Fibroblast of skin of back (primary cell): ENCODE data around the gene SEC24A. TPM values are rescaled to one million over a fixed set of nuclear protein-coding genes. Genes with fewer than 3 reads are reported as not detected.
"Not testable (repeated sequence)": the region's sequence is repeated elsewhere in the genome, so short reads cannot be mapped to it uniquely, and the experiment has no call there.

Source experiments
- DNase-seq: peaks from one replicate; pipeline ENCODE4 v3.0.0-alpha.2; 2013
- polyA plus RNA-seq, 2 experiments: library from polyadenylated mRNA; unstranded; fragments of 120-200 nt; gene quantifications; one replicate each; pipeline ENCODE4 v1.2.1, GENCODE V29; 2013; ENCODE audit not compliant: insufficient read length in 2 of 2

Gene SEC24A
- 31.3 TPM for polyA plus RNA-seq (2013, experiment 1 of 2; ENCODE audit: insufficient read length)
- 41.3 TPM for polyA plus RNA-seq (2013, experiment 2 of 2; ENCODE audit: insufficient read length)

DNA sequence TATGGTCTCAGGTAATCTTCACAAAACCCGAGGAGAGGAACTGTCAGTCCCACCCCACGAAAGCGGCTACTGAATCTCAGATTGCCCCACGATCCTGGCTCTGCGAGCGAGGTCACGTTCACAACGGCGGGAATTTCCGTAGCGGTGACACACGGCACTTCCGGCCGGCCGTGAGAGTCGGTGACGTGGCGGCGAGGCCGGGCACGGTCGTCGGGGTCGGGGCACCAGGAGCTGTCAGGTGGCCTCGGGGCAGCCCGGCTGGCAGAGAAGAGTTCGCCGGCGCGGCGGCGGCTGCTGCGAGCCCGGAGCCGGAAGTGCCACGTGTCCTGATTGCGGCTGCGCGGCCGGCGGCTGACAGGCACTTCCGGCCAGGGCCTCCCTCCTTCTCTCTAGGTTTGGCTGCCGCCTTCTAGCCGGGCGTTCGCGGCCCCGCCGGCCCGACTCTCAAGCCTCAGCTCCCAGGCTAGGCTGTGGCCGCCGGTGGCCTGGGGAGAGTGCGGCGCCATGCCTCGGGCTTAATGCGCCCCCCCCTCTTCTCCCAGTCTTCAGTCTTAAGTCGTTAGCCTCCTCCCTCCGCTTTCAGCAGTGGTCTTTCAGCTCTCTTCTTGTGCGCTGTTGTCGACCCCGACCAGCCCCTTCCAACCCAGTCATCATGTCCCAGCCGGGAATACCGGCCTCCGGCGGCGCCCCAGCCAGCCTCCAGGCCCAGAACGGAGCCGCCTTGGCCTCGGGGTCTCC lies at the start of gene SEC24A:
SEC24A (plus strand) TSS at position 361 of the 738 bp plus-strand sequence; CDS start at position 653, 292 bp downstream.
- DNase-seq, result peak; percentile 92

DNA sequence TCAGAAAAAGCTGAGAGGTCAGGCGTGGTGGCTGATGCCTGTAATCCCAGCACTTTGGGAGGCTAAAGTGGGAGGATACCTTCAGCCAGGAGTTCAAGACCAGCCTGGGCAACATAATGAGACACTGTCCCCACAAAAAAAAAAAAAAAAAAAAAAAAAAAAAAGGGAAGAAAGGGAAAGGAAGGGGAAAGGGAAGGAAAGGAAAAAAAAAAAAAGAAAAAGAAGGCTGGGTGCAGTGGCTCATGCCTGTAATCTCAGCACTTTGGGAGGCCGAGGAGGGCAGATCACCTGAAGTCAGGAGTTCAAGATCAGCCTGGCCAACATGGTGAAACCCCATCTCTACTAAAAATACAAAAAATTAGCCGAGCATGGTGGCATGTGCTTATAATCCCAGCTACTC lies 48.8 kb upstream of the SEC24A start:
- DNase-seq, result not testable (repeated sequence)

DNA sequence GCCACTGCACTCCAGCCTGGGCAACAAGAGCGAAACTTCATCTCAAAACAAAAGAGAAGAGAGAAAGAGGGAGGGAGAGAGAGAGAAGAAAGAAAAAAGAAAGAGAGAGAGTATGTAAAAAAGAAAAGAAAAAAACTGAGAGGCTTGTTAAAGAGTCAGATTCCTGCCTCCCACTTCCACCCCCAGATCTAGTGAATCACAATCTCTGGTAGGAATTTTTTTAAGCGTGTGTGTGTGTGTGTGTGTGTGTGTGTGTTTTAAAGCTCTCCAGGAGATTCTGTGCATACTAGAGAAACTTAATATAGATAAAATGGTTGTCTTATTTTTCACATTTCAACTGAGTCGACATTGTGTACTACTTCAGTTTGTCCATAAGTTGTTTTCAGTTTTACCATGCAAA lies 48.0 kb upstream of the SEC24A start:
- DNase-seq, result peak; percentile 61

DNA sequence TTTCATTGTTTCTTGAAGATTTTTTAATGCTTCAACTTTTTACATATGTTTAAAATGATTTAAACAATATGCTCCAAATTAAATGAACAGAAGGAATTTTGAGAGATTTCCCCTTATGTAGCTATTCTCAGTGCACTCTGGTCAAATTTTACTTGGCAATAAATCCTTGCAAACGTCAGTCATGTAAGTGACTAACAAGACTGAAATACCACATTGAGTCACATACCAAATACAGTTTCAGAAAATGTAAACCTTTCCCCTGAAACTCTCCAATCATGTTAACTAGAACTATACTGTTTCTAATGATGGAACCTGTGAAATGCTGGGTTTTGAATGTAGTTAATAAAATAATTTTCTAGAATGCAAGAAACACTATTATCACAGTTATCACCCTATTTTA lies 45.5 kb upstream of the SEC24A start:
- DNase-seq, result peak; percentile 60

DNA sequence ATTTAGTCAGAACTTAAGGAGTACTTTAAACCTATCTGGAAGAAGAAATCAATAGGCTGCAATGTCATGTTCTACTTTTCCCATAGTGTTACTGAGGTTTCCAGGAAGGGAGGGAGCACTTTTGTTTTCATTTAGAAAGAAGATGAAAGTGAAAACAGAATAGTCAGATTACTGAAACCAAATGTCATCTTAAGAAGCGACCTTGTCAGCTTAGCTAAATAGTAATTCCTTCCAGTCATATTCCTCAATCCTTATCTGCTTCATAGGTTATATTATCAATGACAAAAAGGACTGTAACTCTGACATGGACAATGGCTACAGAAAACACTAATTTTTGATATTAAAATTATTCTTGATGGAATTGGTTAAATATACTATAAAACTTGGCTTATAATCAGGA lies 43.7 kb upstream of the SEC24A start:
- DNase-seq, result no peak

DNA sequence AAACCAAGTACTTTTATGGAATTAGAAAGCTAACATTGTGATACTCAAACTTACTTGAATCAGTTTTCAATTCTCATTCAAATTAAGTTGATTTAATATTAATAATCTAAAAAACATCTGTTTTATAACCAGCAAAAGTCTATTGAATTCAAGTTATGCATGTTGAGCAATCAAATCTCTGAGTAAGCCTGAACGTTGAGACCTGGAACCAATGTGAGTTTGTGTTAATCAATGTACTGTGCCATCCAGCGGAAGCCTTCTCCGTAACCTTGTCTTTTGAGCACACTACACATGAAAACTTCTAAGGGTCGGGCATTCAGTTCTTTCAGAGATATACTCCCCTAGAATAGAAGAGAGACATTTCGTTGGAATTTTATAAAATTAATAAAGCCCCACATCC lies 41.9 kb upstream of the SEC24A start:
- DNase-seq, result no peak

DNA sequence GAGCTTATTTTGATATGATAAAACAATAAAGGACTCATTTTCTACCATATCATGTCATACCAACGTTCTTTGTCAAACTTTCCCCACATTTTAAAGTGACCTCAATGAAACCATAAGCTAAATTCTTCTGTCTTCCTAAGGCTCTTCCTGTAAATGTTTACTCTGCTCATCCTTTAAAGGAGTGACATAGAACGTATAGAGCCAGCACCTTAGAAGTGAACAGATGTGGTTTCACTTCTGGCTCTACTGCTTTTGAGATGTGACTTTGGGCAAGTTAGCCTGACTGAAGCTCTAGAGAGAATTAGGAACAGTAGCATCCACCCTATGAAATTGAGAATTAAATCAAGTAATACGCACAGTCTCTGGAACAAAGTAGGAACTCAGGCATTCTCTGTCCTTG lies 40.0 kb upstream of the SEC24A start:
- no peak for DNase-seq

DNA sequence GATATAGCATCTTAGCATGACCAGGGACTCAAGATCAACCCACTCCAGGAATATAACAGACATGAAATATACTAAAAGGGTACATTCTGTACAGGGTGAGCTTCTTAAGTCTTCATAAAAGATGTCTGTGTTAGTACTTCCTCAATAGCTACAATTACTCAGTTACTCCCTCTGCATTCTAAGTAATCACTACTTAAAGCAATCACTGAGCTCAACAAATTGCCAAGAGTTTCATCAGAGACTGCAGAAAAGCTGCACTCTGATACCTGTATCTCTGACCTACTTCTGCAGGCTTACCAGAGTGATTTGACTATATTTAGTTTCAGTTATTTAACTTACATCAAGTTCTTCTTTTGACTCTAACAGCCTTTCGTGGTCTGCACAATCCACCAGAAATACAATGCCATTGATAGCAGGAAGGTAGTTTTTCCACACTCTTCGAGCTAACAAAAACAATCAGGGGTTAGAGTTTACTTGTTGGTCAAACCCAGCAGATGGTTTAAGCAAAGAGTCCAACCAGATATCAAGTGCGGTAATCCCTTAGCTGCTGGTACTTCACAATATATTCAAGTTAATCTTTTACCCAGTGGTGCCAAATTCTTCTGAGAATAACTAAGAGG lies 39.2 kb upstream of the SEC24A start:
- no peak for DNase-seq

DNA sequence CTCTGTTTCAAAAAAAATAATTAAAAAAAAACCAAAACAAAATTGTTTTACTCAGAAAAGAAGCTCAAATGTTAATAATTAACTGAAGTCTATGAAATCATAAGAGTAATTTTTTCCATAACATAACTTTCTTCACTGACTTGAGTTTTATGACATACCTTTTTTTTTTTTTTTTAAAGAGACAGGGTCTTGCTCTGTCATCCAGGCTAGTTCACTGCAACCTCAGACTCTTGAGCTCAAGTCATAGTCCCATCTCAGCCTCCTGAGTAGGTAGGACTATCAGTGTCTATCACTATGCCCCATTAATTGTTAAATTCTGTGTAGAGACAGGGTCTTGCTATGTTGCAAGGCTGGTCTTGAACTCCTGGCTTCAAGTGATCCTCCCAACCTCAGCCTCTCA lies 37.9 kb upstream of the SEC24A start:
- DNase-seq, result no peak

DNA sequence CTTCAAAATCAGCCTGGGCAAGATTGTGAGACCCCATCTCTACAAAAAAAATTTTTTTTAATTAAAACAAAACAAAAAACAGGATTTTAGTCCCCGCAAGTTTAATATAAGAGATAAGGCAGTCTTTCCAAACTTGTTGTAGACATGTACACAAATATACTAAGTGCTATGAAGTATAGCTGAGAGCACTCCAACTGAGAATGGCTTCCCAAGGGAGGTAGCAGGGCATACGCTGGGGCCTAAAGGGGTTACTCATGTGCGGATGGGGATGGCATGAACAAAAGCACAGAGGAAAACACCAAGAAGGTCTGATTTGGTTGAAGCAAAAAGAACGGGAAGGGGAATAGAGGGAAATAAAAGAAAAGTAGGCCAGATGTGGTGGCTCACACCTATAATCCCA lies 37.1 kb upstream of the SEC24A start:
- no peak for DNase-seq

DNA sequence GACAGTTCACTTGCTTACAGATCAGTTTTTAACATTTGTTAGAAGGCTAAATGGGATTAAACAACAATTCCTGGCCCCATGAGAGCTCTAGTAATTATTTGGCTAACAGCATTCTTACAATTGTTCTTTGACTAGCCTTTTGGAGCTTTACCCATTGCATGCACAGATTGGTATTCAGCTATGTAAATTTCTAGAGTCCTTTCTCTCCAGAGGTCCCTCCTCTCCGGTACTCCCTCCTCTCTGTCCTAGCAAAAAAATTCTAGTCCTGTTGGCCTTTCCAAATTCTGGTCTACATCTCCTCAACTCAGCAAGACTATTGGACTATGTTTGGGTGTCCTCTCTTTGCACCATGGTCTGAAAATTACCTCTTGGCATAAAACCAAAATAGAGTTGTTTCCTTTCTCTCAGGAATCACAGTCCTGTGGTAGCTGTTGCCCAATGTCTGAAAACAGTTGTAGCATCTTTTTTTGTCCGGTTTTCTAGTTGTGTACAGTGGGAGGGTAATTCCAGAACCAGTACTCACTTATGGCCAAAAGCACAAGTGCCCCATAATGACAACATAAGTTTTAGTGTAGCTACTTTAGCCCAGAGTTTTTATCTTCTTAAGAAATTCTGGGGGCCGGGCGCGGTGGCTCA lies 34.0 kb upstream of the SEC24A start:
- DNase-seq, result no peak

DNA sequence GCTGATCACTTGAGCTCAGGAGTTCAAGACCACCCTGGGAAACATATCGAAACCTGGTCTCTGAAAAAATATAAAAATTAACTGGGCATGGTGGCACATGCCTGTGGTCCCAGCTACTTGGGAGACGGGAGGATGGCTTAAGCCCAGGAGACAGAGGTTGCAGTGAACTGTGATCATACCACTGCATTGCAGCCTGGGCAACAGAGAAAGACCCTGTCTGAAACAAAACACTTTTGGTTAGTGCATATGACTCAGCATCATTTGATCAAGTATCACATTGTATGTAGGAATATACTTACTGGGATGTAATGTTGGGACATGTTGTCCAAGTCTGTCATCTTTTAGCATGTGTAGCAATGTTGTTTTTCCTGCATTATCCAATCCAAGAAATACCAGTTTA lies 28.0 kb upstream of the SEC24A start:
- DNase-seq, result no peak

DNA sequence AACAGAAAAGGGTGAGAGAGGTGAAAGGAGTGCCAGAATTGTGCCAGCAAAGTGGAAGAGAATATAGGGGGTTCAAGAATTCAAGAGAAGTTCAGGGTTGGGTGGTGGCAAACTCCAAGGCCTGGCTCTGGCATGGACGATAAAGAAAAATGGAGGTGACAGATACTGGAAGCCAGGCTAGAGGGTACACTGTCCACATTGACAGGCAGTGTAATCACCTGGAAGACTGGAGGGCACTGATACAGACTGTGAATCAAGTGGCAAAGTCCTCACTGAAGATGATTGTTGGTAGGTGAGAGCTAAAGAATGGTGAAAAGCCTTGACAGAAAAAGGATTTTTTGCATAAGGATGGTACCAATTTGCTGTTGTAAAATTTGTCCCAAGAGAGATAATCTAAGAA lies 23.0 kb upstream of the SEC24A start:
- no peak for DNase-seq

DNA sequence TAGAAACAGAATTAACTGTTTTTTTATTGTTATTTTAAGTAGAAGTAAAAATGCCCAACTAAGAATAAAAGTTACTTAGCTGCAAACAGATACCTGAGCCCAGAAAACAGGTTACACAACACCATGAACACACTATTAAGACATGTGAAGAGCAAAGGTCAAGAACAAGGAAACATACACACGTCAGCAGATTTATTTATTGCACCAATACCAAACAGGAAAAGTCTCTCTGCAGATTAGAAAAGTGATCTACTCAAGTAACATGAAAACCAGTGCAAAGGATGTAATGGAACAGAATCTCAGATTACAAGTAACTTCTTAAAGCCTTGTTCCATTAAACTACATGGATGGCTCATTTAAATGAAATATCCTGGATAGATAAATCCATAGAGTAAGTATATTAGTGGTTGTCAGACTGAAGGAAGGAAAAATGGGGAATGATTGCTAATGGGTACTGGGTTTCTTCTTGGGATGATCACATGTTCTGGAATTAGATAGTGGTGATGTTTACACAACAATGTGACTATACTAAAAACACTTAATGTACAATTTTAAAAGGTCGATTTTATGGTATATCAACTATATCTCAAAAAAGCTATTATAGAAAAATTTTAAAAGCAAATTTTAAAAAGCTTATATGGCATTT lies 22.1 kb upstream of the SEC24A start:
- DNase-seq, result no peak

DNA sequence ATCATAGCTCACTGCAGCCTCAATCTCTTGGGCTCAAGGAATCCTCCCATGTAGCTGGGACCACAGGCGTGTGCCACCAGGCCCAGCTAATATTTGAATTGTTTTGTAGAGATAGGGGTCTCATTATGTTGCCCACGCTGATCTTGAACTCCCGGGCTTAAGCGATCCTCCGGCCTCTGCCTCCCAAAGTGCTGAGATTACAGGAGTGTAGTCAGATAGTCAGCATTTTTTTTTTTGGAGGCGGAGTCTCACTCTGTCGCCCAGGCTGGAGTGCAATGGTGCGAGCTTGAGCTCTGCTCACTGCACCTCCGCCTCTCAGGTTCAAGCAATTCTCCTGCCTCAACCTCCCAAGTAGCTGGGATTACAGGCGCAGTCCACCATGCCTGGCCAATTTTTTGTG lies 14.4 kb upstream of the SEC24A start:
- no peak for DNase-seq

DNA sequence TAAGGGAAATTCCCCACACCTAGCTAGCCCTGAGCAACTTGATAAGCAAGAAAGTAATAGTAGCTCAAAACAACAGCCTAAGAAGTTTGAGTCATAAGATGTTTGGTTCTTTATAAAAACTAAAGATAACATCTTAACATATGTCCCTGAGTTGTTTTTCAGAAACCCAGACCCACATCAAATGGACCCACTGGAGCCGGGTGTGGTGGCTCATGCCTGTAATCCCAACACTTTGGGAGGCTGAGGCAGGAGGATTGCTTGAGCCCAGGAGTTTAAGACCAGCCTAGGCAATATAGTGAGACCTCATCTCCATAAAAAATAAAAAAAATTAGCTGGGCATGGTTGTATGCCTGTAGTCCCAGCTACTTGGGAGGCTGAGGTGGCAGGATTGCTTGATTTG lies 13.2 kb upstream of the SEC24A start:
- DNase-seq, result not testable (repeated sequence)

DNA sequence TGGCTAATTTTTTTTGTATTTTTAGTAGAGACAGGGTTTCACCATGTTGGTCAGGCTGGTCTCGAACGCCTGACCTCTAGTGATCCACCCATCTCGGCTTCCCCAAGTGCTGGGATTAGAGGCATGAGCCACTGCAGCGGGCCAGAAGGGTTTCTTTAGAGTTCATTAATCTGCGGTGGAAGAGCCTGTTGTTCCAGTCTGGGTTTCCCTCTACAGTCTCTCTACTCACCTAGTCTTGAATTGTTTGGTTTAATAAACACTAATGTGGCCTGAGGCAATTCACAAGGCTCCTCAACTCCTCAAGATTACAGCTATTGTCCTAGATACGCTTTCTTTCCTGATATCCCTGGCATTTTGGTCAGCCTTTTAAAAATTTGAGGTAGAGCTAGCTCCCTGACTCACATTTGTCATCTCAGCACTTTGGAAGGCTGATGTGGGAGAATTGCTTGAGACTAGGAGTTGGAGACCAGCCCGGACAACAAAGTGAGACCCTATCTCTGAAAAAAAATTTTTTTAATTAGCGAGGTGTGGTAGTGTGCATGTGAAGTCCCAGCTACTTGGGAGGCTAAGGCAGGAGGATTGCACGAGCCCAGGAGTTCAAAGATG lies 11.4 kb upstream of the SEC24A start:
- DNase-seq, result no peak

DNA sequence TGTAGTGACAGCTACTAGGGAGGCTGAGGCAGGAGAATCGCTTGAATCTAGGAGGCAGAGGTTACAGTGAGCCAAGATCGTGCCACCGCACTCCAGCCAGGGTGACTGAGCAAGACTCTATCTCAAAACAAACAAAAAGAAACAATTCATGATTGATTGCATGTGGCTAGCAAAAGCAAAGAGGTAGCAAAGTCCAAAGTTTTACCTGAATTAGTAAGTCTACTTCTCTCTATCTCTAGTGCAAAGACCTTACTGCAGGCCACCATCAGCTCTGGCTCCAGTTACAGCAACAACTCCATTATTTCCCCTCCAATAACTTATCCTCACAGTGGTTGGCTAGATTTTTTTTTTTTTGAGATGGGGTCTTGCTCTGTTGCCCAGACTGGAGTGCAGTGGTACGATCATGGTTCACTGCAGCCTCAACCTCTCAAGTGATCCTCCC lies 9.8 kb upstream of the SEC24A start:
- DNase-seq, result no peak

DNA sequence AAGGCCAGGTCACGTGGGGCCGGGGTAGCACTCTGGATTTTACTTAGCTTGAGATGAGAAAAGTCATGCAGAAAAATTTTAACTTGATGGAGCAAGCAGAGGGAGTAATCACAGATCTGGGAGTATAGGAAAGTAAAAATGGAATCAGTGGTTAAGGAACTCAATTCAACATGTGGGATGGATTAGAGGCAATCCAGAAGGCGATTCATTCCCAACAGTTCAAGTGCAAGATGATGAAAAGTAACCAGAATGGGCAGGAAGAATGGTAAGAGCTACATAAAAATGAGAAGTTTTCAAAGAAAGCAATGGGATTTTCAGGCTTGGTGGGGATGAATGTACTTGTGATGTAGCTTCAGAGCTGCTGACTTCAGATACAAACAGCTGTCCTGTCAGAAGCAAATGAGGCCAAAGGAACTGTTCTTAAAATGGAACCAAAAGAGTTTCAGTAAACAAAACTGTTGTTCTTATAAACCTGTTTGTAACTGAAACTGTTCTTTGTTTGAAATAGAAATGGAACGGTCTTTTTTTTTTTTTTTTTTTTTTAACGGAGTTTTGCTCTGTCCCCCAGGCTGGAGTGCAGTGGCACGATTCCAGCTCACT lies 5.6 kb upstream of the SEC24A start:
- no peak for DNase-seq

DNA sequence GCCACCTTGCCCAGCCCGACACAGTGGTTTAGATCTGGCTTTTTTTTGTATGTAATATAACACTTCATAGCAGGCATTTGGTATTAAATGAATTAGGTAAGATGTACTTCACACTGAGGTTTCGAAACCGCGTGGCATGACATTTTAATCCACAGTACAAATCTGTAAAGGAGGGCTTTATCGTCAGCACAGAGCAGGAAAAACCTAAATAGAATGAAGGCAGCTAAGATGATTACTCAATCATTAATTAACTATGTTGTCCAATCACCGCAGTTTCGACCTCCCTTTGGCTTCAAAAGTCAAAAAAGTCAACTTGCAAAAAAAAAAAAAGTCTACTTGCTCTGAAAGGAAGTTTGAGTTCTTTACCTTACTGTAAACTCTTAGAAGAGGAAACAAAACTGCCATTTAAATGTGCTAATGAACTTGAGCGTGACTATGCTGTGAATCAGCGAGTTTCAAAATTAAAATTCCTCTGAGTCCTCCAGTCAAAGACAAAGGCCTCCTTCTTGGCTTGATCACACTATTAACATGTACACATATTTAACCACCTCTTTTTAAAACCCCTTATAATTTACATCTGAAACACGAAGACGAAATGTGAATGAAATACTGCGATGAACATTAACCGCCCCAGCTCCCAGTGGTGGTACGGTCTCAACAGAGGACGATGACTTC lies 698 bp upstream of the SEC24A start:
- peak; percentile 59 for DNase-seq

DNA sequence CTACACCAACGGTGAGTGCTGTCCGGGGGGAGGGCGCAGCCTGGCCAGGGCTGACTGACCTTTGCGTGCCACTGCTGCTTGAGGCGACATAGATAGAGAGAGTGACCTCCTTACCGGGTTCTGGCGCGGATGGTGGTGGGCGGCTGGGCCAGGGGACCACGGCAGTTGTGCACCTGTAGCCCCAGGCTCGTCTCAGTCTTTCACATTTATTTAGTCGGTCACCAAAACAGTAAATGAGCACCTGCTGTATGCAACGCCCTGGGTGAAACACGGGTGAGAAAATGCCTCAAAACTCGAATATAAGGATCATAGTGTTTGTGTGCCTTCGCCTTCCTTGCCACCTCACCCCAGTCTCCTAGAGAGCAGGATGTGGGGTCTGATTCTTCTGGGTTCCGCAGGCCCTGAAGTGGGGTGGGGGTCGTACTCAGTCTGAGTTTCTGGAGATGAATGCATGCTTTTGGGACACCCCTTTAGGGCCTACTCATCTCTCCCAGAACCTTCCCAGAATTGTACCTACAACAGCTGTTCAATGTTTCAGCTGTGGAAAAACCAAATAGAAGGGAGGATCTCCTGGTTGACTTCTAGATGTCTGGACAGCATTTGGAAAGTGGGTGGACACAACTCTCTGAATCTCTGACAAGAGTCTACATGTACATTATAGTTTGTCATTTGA lies 714 bp downstream of the SEC24A start:
- peak; percentile 11 for DNase-seq
